GM12873 (cell line): Measurements from ENCODE around the gene PSME3IP1.

Experiments used
- TF ChIP-seq, protein P1 (sequence below): IDR thresholded peaks from 2 replicates; pipeline ENCODE4 v1.5.1; 2012; ENCODE audit warnings: low read depth, mild to moderate bottlenecking, moderate library complexity, low read length, control low read depth; ENCODE audit not compliant: insufficient read depth; ENCODE audit errors: missing control alignments

The PSME3IP1 gene

DNA sequence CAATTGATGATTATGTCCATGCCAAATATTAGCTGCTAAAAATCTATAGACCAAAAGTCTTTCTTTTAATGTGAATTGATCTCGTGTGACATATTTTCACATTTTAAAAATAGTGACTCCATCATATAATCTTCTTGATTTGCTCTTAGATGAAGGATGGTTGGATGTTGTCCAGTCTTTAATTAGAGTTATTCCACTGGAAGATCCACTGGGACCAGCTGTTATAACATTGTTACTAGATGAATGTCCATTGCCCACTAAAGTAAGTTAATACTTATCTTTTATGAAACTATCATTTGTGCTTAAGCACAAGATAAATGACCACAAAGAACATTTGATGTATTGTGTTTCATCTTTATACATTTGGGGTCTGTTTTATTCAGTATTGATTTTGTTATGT is 23.1 kb upstream of the PSME3IP1 start:
- TF ChIP-seq, protein P1, sequence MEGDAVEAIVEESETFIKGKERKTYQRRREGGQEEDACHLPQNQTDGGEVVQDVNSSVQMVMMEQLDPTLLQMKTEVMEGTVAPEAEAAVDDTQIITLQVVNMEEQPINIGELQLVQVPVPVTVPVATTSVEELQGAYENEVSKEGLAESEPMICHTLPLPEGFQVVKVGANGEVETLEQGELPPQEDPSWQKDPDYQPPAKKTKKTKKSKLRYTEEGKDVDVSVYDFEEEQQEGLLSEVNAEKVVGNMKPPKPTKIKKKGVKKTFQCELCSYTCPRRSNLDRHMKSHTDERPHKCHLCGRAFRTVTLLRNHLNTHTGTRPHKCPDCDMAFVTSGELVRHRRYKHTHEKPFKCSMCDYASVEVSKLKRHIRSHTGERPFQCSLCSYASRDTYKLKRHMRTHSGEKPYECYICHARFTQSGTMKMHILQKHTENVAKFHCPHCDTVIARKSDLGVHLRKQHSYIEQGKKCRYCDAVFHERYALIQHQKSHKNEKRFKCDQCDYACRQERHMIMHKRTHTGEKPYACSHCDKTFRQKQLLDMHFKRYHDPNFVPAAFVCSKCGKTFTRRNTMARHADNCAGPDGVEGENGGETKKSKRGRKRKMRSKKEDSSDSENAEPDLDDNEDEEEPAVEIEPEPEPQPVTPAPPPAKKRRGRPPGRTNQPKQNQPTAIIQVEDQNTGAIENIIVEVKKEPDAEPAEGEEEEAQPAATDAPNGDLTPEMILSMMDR, result no peak

DNA sequence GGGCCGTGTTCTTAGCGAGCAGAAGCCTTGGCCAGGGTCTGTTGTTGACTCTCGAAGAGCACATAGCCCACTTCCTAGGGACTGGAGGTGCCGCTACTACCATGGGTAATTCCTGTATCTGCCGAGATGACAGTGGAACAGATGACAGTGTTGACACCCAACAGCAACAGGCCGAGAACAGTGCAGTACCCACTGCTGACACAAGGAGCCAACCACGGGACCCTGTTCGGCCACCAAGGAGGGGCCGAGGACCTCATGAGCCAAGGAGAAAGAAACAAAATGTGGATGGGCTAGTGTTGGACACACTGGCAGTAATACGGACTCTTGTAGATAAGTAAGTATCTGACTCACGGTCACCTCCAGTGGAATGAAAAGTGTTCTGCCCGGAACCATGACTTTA is 18.8 kb upstream of the PSME3IP1 start:
- TF ChIP-seq, protein P1, result no peak

DNA sequence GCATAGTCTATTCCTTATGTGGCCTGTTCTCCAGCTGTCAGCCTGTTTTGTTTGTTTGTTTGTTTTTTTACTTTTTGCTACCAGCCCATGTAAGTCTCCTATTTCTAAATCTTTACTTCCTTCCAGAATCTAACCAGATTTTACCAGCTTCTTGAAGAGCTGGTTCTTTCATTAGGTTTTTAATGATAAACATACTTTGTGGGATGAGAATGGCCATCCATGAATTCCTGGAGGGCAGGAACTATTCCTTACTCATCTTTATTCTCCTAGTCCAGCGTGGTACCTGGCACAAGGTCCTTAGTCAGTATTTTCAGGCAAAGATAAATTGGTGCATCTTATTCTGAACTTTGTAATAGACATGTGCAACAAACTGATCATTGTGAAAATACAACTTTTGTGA is 17.6 kb upstream of the PSME3IP1 start:
- TF ChIP-seq, protein P1, result no peak

DNA sequence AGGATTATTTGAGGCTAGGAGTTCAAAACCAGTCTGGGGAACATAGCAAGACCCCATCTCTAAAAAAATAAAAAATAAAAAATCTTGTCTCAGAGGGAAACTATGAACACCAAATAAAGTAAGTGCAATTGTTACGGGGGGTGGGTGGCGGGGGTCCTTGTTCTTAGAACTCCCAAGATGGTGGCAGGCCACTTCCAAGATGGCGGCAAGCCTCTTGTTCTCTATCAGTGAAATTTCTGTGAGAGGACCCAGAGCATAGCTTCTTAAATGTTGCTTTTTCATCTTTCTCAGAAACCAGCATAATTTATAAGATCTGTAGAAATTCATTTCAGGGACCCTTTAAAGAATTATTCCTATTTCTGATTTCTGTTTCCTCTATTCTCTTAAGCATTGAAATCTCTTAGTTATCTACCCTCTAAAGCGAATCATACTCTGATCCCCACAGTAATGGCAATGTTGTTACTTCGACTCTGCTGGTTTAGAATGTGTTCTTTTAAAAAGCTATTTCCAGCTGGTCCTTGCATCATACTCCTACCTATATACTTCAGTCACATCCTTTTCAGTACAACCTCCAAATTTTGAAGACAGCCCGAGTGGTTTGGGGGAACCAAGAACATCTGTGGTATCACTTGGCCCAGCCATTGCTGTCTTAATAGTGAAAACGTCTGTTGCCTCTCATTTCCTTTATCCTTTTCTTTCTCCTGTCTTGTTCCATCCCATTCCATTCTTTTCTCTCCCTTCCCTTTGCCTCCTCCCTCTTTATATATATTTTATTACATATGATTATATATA is 16.5 kb upstream of the PSME3IP1 start:
- TF ChIP-seq, protein P1, result no peak

DNA sequence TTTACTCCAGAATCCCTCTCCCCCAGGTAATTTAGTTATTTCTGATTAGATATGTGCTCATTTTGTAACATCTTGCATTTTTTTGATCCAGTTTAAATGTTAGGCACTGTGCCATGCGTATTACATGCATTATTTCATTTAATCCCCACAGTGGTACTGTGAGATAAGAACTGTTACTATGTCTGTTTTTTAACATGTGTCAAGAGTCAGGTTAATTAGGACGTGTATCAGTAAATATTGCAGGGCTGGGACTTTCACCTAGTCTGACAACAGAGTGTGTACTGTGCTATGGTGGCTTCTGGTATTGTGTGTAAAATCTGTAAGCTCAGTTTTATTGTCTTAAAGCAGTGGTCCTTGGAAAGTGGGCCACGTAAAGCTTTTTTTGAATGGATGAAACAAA is 10.9 kb upstream of the PSME3IP1 start:
- TF ChIP-seq, protein P1, result no peak

DNA sequence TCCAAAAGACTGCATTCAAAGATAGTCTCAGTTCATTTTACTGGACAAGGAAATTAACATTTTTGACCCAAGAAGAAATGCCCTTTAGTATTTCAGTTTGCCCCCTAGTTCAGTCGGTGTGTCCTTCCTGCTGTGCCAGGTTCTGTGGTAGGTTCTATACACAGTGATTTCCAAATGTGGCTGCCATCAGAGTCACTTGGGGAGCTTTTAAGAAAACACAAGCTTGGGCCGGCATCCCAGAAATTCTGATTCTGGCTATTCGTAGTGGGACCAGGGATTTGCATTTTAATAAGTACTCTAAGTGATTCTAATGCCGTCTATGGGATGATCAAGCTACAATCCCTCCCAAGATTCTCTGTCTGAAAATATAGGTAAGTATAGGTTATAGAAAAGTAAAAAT is 10.4 kb upstream of the PSME3IP1 start:
- TF ChIP-seq, protein P1, result no peak

DNA sequence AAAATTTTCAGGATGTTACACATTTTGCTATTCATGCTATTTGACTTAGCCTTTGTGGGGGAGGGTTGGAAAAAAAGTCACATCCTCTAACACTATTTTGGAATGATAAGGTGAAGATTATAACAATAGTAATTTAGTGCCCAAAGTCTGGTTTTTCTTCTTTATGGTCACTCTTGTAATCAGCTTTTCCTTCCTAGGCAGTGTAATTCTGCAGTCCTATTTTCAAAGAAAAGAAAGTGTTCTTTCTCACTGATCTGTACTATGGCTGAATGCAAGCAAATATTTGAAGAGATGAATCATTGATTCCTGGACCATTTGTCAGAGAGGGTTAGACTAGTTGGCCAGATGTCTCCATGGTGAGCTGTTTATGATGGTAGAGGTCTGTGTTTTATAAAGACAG is 8.7 kb upstream of the PSME3IP1 start:
- TF ChIP-seq, protein P1, result no peak
